ENCODE measurements around the gene TBC1D22A. TPM values are rescaled to one million over a fixed set of nuclear protein-coding genes. Genes with fewer than 3 reads are reported as not detected.

TBC1D22A gene
- total RNA-seq, 8 experiments from 2014 or later = 6.6 to 31.4 (median 12.3) TPM

DNA sequence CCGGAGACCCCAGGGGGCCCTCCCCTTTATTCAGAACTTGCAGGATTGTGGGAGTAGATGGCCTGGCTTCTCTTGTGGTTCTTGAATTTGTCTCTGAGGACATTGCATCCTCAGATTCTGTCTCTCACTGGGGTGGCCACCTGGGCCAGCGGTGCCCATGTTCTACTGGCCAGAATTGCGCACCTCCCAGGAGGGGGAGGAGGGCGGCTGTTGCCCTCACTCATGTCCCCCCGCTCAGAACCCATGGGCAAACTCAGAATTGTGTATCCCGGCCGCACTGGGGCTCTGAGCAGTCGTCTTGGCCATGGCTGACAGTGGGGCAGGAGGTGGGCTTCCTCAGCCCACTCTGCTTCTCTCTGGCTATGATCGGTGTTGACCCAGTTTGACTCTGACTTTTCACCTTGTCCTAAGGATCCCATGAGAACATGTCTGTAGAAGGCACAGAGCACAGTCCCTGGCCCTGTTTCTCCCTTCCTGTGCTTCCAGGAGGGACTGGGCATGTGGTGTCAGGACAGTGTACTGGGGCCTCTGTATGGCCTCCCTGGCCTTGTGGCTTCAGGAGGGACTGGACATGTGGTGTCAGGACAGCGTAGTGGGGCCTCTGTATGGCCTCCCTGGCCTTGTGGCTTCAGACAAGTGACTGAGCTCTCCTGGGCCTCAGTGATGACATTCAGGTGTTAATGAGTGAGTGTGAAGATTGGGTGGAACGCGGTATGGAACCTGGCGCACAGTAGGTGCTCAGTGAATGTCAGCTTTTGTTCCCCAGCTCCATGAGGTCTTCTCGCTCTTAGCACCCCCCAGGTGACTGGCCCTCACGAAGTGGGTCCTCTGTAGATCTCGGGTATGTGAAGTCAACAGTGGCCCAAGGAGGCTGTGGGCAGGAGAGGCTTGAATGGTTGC lies 99.3 kb downstream of the TBC1D22A start:
- 50 to 100% (median 92%) methylated on average over 1 to 6 of the region's 16 CpGs; no CpG with 5 or more reads in 2 of the 10 experiments for WGBS, 10 experiments
- peaks cover 0 to 7% of the 10 kb centered on the region in 2 donors for H3K4me1 ChIP-seq (replicated peaks in 1 of 2)
- in situ Hi-C loops (cut with MboI; ENCODE audit: low pct_unique_long_range_greater_than_20kb in 2 of 9, low sequenced_read_pairs in 9 of 9, unreplicated experiment in 9 of 9) = no loop called here
- no peak overlapping the region for H3K4me3 ChIP-seq
- H3K27ac ChIP-seq = no peak overlapping the region
- no peak for ATAC-seq (replicated peaks in 6 of 8)

DNA sequence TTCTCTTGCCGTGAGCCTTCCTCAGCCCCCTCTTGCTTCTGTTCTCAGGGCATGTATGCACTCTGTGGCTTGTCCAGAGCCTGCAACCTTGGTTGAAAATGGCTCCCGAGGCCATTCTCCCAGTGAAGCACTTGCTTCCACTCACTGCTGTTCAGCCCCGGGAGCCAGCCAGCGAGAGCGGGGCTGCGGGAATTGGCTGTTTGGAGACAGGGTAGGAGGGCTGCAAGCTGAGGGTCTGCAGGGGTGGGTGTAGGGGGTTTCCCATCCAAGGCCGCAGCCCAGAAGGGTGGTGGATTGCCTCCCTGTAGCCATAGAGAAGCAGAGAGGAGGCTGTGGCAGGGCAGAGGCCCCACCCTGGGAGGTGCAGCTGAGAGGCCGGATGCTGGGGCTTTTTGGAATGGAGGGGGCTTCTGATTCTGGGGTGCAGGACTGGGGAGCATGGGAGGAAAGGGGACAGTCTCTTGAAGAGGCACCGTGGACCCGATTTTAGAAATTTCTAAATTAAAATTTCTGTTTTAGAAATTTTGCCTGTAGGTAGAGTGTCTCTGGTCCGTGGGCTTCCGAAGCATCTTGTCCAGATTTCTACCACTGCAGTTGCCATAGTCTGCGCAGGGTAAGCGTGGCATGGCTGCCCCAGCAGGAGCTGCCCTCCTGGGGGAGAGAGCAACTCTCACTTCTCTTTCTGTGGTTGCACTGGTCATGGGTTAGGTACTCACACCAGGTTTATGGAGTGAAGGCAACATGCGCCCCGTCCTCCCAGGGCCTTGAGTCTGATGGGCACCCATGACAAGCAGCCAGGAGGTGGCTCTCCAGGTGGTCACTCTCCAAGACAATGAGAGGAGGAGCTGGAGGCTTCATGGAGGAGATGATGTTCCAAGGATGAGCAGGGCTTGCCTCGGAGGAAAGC lies 100.2 kb downstream of the TBC1D22A start:
- Histone ChIP-seq H3K27ac (no peak overlapping the region), H3K4me1 (replicated peaks in 1 of 2) (peaks cover 0 to 2% of the 10 kb centered on the region in 2 donors), H3K4me3 (no peak overlapping the region)
- no peak for ATAC-seq (replicated peaks in 6 of 8)
- 83 to 100% (median 97%) methylated on average over 1 to 5 of the region's 17 CpGs; no CpG with 5 or more reads in 2 of the 10 experiments for WGBS, 10 experiments
- in situ Hi-C loops (cut with MboI; ENCODE audit: low pct_unique_long_range_greater_than_20kb in 2 of 9, low sequenced_read_pairs in 9 of 9, unreplicated experiment in 9 of 9) = no loop called here

DNA sequence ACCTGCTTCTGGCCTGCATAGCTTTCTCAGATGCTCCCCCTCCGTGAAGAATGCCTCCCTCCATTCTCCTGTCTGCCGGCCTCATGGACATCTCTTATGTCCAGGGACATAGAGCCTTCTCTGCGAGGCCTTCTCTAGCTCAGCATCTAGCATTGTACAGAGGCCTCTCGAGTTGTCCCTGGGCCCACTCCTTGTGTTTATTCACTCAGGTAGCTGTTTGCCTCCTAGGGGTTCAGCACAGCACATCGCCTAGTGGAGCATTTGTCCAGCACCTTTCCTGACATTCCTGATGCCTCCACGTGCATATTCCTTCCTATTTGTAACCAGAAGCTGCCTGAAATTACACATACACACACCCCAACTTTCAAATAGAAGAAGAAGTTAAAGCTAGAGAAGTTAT lies 101.3 kb downstream of the TBC1D22A start:
- no peak overlapping the region for H3K4me3 ChIP-seq
- 60 to 100% (median 93%) methylated on average over 1 to 5 of the region's 6 CpGs; no CpG with 5 or more reads in 1 of the 10 experiments for WGBS, 10 experiments
- no peak overlapping the region for H3K27ac ChIP-seq
- no peaks in the 10 kb centered on the region for H3K4me1 ChIP-seq (replicated peaks in 1 of 2)
- no peak for ATAC-seq (replicated peaks in 6 of 8)
- in situ Hi-C loops (cut with MboI; ENCODE audit: low pct_unique_long_range_greater_than_20kb in 2 of 9, low sequenced_read_pairs in 9 of 9, unreplicated experiment in 9 of 9) = no loop called here

DNA sequence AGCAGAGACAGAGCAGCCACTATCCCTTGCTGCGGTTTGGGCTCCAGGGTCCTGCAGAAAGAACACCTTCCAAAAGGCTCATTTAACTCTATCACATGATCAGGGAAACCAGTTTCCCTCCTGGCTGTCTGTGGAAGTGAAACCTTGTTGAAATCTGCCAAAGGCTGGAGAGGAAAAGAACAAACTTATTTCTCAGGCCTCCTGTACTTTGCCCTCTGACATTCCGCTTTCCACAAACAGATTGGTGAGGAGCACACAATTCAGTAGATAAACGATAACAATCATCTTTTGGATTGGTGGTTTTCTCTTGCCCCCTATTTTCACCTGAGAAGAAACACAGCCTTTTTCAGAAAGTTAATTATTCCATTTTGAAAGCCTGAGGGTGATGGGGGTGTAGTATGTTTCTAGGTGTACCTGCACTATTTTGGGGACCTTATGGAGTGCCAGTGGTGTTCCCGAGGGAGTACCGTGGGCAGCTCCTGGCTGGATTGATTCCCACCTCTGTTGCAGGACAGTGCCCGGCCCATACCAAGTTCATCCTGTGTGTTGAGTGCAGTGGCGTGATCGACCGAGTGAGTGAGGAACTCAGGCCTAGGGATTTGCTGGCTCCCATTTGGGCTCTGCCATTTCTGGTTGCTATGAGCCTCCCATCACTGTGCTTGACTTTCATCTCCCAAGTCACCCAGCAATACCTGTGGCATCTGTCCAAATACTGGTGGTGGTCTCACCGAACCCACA lies 102.0 kb downstream of the TBC1D22A start:
- in situ Hi-C loops (cut with MboI; ENCODE audit: low pct_unique_long_range_greater_than_20kb in 2 of 9, low sequenced_read_pairs in 9 of 9, unreplicated experiment in 9 of 9) = no loop called here
- Histone ChIP-seq H3K27ac (no peak overlapping the region), H3K4me1 (replicated peaks in 1 of 2) (no peaks in the 10 kb centered on the region), H3K4me3 (no peak overlapping the region)
- 40 to 100% (median 100%) methylated on average over 1 to 8 of the region's 10 CpGs; no CpG with 5 or more reads in 2 of the 10 experiments for WGBS, 10 experiments
- no peak for ATAC-seq (replicated peaks in 6 of 8)

DNA sequence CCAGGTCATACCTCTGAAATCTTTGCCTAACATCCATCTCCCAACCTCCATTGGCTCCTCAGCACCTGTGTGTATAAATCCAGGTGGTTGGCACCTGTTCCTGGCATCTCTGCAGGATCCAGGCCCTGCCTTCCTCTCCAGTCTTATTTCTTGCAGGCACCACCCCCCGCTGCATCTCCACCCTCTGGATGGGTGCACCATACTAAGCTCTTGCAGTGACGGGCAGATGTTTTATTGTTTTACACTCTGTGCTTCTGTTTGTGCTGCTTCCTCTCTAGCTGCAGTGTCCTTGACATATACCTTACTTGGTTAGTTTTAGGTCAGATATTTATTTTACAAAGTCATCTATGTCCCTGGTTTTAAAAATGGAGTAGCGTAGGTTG lies 102.6 kb downstream of the TBC1D22A start:
- WGBS, 10 experiments = 87 to 100% (median 98%) methylated on average over 1 to 3 of the region's 3 CpGs; no CpG with 5 or more reads in 2 of the 10 experiments
- Histone ChIP-seq H3K4me1 (replicated peaks in 1 of 2) (no peaks in the 10 kb centered on the region), H3K4me3 (no peak overlapping the region), H3K27ac (no peak overlapping the region)
- no peak for ATAC-seq (replicated peaks in 6 of 8)
- in situ Hi-C loops (cut with MboI; ENCODE audit: low pct_unique_long_range_greater_than_20kb in 2 of 9, low sequenced_read_pairs in 9 of 9, unreplicated experiment in 9 of 9) = no loop called here

DNA sequence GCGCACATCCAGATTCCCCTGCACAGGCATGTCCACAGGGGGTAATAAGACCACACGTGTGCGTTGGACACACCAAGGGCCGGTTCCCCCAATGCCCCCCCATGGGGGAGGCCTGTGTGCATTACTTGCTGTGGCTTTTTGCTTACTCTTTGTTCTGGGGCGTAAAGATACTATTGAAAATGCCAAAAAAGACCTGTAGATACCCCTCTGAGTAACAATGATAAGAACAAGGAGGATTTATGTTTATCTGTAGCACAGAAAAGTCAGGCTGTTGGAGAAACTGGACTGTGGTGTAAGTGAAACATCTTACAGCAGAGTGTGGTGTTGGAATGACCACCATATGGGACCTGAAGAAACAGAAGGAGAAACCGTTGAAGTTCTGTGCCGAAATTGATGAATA lies 103.2 kb downstream of the TBC1D22A start:
- 86 to 100% (median 93%) methylated on average over 2 to 7 of the region's 7 CpGs; no CpG with 5 or more reads in 1 of the 10 experiments for WGBS, 10 experiments
- Histone ChIP-seq H3K27ac (no peak overlapping the region), H3K4me1 (replicated peaks in 1 of 2) (no peaks in the 10 kb centered on the region), H3K4me3 (no peak overlapping the region)
- no peak for ATAC-seq (replicated peaks in 6 of 8)
- in situ Hi-C loops (cut with MboI; ENCODE audit: low pct_unique_long_range_greater_than_20kb in 2 of 9, low sequenced_read_pairs in 9 of 9, unreplicated experiment in 9 of 9) = no loop called here

DNA sequence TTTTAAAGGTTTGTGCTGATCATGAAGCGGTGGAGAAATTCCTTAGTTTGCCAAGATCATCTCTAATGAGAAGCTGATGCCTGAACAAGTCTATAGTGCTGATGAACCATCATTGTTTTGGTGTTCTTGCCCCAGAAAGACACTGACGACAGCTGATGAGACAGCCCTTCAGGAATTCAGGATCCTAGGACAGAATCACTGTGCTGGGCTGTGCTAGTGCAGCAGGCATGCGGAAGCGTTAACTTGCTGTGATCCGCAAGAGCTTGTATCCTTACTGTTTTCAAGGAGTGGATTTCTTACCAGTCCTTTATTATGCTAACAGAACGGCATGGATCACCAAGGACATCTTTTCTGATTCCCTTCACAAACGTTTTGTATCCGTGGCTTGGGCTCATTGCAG lies 104.1 kb downstream of the TBC1D22A start:
- no peak overlapping the region for H3K4me3 ChIP-seq
- H3K27ac ChIP-seq = no peak overlapping the region
- ATAC-seq (replicated peaks in 6 of 8) = peak in 5 of 8 experiments; percentile 58 to 86 (median 62)
- in situ Hi-C loops (cut with MboI; ENCODE audit: low pct_unique_long_range_greater_than_20kb in 2 of 9, low sequenced_read_pairs in 9 of 9, unreplicated experiment in 9 of 9) = no loop called here
- WGBS, 10 experiments = 29 to 90% (median 61%) methylated on average over 1 to 8 of the region's 8 CpGs; no CpG with 5 or more reads in 2 of the 10 experiments
- H3K4me1 ChIP-seq (replicated peaks in 1 of 2) = no peaks in the 10 kb centered on the region

DNA sequence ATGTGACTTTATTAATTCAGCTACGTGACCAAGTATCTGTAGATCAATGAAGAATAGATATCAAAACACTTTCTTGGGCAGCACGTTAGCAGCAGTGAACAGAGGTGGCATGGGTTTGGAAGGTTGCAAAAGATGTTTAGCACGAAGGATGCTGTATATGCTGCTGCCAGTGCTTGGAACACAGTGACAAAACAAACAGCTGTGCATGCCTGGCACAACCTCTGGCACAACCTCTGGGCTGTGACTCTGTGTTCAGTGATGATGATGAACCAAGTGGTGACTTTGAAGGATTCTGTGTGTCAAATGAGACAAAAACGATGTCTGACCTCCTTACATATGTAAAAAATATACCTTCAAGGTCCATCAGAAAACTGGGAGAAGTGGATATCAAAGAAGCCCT lies 104.7 kb downstream of the TBC1D22A start:
- 15 to 100% (median 76%) methylated on average over 1 to 4 of the region's 4 CpGs; no CpG with 5 or more reads in 3 of the 10 experiments for WGBS, 10 experiments
- no peak overlapping the region for H3K27ac ChIP-seq
- no peaks in the 10 kb centered on the region for H3K4me1 ChIP-seq (replicated peaks in 1 of 2)
- no peak overlapping the region for H3K4me3 ChIP-seq
- in situ Hi-C loops (cut with MboI; ENCODE audit: low pct_unique_long_range_greater_than_20kb in 2 of 9, low sequenced_read_pairs in 9 of 9, unreplicated experiment in 9 of 9) = no loop called here
- ATAC-seq (replicated peaks in 6 of 8) = no peak

DNA sequence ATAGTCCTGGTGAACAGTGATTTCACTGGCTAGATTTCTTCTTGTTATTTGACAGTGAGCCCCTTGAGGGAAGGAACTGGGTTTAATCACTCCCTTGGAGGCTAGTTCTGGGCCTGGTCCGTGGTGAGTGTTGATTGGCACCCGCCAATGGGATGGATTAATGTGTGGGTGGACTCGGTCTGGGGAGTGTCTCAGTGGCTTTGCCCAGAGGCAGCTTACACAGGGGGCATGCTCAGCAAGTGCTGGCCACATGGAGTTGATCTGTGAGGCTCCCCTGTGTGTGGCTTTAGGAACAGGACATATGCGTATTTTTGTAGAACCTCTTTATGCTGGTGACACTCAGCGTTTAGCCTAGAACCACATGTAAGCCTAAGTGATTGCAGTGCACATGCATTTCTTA lies 106.9 kb downstream of the TBC1D22A start:
- Histone ChIP-seq H3K4me3 (no peak overlapping the region), H3K27ac (no peak overlapping the region), H3K4me1 (replicated peaks in 1 of 2) (no peaks in the 10 kb centered on the region)
- WGBS, 10 experiments = 6 to 100% (median 76%) methylated on average over 1 to 5 of the region's 5 CpGs
- in situ Hi-C loops (cut with MboI; ENCODE audit: low pct_unique_long_range_greater_than_20kb in 2 of 9, low sequenced_read_pairs in 9 of 9, unreplicated experiment in 9 of 9) = no loop called here
- peak in 3 of 8 experiments; percentile 17 to 51 (median 29) for ATAC-seq (replicated peaks in 6 of 8)

DNA sequence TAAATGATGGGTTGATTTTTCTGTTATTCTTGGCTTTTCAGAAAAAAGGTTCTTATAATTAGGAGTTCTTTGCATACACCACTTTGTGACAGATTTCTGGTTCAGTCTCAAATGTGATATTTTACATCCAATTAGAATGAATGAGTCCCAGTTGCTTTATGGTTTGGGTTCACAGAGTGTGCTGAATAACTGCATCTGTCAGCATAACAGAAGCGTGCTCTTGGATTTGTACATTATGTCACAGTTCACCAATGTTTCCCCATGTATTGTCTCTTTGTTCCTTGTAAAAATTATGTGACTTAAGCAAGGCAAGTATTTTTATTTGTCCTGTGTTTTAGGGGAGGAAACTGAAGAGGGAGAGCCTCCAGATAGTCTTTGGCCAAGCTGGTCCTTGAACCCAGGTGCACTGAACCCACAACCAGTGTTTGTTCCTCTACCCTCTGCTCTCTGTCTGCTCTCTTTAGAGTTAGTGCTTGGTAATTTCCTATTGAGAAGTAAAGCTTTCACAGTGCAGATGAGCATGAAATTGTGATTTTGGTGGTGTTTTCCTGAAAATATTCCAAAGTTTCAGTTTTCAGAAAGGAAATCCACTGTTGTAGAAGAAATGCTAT lies 107.5 kb downstream of the TBC1D22A start:
- in situ Hi-C loops (cut with MboI; ENCODE audit: low pct_unique_long_range_greater_than_20kb in 2 of 9, low sequenced_read_pairs in 9 of 9, unreplicated experiment in 9 of 9) = no loop called here
- no peak for ATAC-seq (replicated peaks in 6 of 8)
- no peak overlapping the region for H3K4me3 ChIP-seq
- WGBS, 10 experiments = 71 to 100% (median 100%) methylated on average over 1 of the region's 1 CpG; no CpG with 5 or more reads in 4 of the 10 experiments
- no peak overlapping the region for H3K27ac ChIP-seq
- no peaks in the 10 kb centered on the region for H3K4me1 ChIP-seq (replicated peaks in 1 of 2)

DNA sequence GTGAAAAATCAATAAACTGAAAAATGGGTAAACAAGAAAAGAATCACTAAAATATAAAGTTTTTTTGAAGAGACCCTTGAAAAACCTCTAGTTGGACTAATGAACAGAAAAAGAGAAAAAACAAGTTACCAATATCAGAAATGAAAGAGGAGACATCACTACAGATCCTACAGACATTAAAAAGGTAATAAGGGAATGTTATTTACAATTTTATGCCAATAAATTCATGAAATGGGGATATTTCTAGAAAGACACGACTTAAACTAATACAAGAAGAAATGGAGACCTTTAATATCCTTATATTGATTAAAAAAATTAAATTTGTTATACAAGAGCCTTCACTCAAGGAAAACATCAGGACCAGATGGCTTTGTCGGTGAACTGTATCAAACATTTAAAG lies 109.4 kb downstream of the TBC1D22A start:
- in situ Hi-C loops (cut with MboI; ENCODE audit: low pct_unique_long_range_greater_than_20kb in 2 of 9, low sequenced_read_pairs in 9 of 9, unreplicated experiment in 9 of 9) = no loop called here
- WGBS, 10 experiments = 64 to 94% (median 83%) methylated on average over 1 to 2 of the region's 2 CpGs; no CpG with 5 or more reads in 1 of the 10 experiments
- no peak overlapping the region for H3K4me3 ChIP-seq
- no peak overlapping the region for H3K27ac ChIP-seq
- ATAC-seq (replicated peaks in 6 of 8) = no peak
- H3K4me1 ChIP-seq (replicated peaks in 1 of 2) = no peaks in the 10 kb centered on the region

DNA sequence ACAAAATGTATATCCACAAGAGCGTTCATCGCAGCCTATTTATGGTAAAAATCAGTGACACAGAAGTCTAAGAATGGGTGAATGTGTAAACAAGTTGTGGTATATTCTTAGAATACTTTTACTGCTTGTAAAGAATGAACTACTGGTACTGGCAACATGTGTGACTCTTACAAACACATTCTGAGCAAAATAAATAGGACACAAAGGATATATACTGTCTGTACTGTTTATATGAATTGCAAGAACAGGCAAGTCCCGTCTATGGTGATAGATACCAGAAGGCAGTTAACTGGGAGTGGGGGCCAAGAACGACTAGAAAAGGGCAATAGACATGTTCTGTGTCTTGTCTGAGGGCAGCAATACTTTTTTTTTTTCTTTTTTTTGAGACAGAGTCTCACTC lies 112.6 kb downstream of the TBC1D22A start:
- no peaks in the 10 kb centered on the region for H3K4me1 ChIP-seq (replicated peaks in 1 of 2)
- in situ Hi-C loops (cut with MboI; ENCODE audit: low pct_unique_long_range_greater_than_20kb in 2 of 9, low sequenced_read_pairs in 9 of 9, unreplicated experiment in 9 of 9) = no loop called here
- no peak for ATAC-seq (replicated peaks in 6 of 8)
- H3K27ac ChIP-seq = no peak overlapping the region
- 60 to 96% (median 87%) methylated on average over 1 to 4 of the region's 4 CpGs; no CpG with 5 or more reads in 3 of the 10 experiments for WGBS, 10 experiments
- H3K4me3 ChIP-seq = no peak overlapping the region

All from motor neuron (in vitro differentiated cells).